Tibial nerve (tissue), 4 donors: ENCODE data around the gene SMAD7. TPM values are rescaled to one million over a fixed set of nuclear protein-coding genes. Genes with fewer than 3 reads are reported as not detected.

Source experiments
- DNase-seq, 2 donors: peaks; one replicate each; pipeline ENCODE4 v3.0.0-alpha.2; 2019; ENCODE audit warnings: low spot score in 2 of 2
- H3K27ac ChIP-seq, 4 donors: fragments of 200-600 bp; sonication (generic) in 3 of 4; one replicate each; pipeline ENCODE4 v1.5.1; 2017 to 2019; ENCODE audit warnings: mild to moderate bottlenecking in 1 of 4
- H3K27me3 ChIP-seq, 2 donors: fragments of 200-600 bp; sonication (generic) in 1 of 2; one replicate each; pipeline versions ENCODE4 v1.5.1 to v1.6.0; 2017 to 2019
- H3K36me3 ChIP-seq, 3 donors: fragments of 200-600 bp; sonication (generic); one replicate each; pipeline ENCODE4 v1.5.1; 2018 to 2019
- H3K4me1 ChIP-seq, 4 donors: fragments of 200-600 bp; sonication (generic) in 3 of 4; one replicate each; pipeline ENCODE4 v1.5.1; 2017 to 2019
- H3K4me3 ChIP-seq, 4 donors: fragments of 200-600 bp; sonication (generic) in 3 of 4; one replicate each; pipeline ENCODE4 v1.5.1; 2017 to 2019; ENCODE audit warnings: mild to moderate bottlenecking in 1 of 4, moderate library complexity in 1 of 4
- H3K9me3 ChIP-seq, 4 donors: fragments of 200-600 bp; sonication (generic) in 3 of 4; one replicate each; pipeline ENCODE4 v1.5.1; 2017 to 2019
- CTCF ChIP-seq, 5 experiments: fragments of 200-600 bp in 3 of 5; fragments of 450-650 bp in 2 of 5; sonication (generic) in 3 of 5; IDR thresholded peaks; one replicate each; pipeline ENCODE4 v1.5.1; 2016 to 2019; ENCODE audit warnings: antibody characterized with exemption in 5 of 5, mild to moderate bottlenecking in 3 of 5, moderate library complexity in 2 of 5
- EP300 ChIP-seq, 2 donors: sonication (generic); formaldehyde crosslinking; IDR thresholded peaks; one replicate each; pipeline ENCODE4 v1.6.1; 2017; ENCODE audit warnings: antibody characterized with exemption in 2 of 2, mild to moderate bottlenecking in 1 of 2
- POLR2A ChIP-seq, 2 donors: fragments of 450-650 bp; IDR thresholded peaks; one replicate each; pipeline ENCODE4 v1.6.1; 2017; ENCODE audit warnings: antibody characterized with exemption in 2 of 2, mild to moderate bottlenecking in 2 of 2, moderate library complexity in 2 of 2
- WGBS, 2 donors: methylation state at CpG; one replicate each; pipeline ENCODE4 v1.1.5; 2018; 5-methylcytosine and 5-hydroxymethylcytosine counted together
- total RNA-seq, 4 donors: library from RNA; depleted of rRNA; stranded (reverse); fragments of >200 nt; gene quantifications; one replicate each; pipeline ENCODE4 v1.1.0, GENCODE V29; 2016

The SMAD7 gene
- total RNA-seq, 4 donors from 2014 or later = 34.3 to 56.8 (median 35.6) TPM

- Histone ChIP-seq H3K4me1 (peaks cover 0 to 16% (median 3%) of the 10 kb centered on the region in 4 donors), H3K27ac (no peak overlapping the region), H3K36me3 (no peaks in the 10 kb centered on the region), H3K27me3 (no peaks in the 10 kb centered on the region), H3K9me3 (no peaks in the 10 kb centered on the region), H3K4me3 (no peak overlapping the region)
- DNase-seq = no peak
- 74 to 86% methylated on average over 3 of the region's 3 CpGs for WGBS, 2 donors
- TF ChIP-seq POLR2A (IDR thresholded peaks at IDR 0.05) (no peak), EP300 (IDR thresholded peaks at IDR 0.05) (no peak), CTCF (IDR thresholded peaks at IDR 0.05) (no peak)
These were observed 34.4 kb upstream of the SMAD7 start for GRCh38 chr18:48985161-48985560.

DNA sequence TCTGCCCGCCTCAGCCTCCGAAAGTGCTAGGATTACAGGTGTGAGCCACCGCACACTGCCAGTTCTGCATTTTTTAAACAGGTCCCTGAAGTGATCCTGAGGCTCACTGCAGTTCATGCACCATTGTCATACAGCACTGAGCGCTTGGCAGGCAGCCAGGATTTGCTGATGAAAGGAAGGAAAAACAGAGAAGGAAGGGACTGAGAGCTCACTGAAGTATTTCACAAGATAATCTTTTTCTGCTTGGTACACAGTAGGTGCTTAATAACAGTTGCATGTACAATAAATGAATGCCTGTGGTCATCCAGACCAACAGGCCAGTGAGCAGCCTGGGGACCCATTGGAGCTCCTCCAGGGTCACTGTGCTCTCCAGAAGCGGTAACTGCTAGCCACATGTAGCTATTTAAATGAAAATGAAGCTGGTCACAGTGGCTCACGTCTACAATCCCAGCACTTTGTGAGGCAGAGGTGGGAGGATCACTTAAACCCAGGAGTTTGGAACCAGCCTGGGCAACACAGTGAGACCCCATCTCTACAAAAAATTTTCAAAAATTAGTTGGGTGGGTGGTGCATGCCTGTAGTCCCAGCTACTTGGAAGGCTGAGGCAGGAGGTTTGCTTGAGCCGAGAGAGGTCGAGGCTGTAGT lies 33.1 kb upstream of the SMAD7 start:
- no peaks in the 10 kb centered on the region for H3K36me3 ChIP-seq
- TF ChIP-seq CTCF (IDR thresholded peaks at IDR 0.05) (no peak), POLR2A (IDR thresholded peaks at IDR 0.05) (no peak), EP300 (IDR thresholded peaks at IDR 0.05) (no peak)
- WGBS, 2 donors = 76 to 86% methylated on average over 8 of the region's 8 CpGs
- H3K27me3 ChIP-seq = no peaks in the 10 kb centered on the region
- no peak overlapping the region for H3K27ac ChIP-seq
- DNase-seq = no peak
- H3K9me3 ChIP-seq = no peaks in the 10 kb centered on the region
- peaks cover 0 to 4% (median 1%) of the 10 kb centered on the region in 4 donors for H3K4me1 ChIP-seq
- no peak overlapping the region for H3K4me3 ChIP-seq

GRCh38 chr18:48982266-48982665 lies 31.5 kb upstream of the SMAD7 start:
- no peak for DNase-seq
- no peaks in the 10 kb centered on the region for H3K36me3 ChIP-seq
- no peaks in the 10 kb centered on the region for H3K4me1 ChIP-seq
- H3K4me3 ChIP-seq = no peak overlapping the region
- H3K9me3 ChIP-seq = no peaks in the 10 kb centered on the region
- H3K27me3 ChIP-seq = no peaks in the 10 kb centered on the region
- TF ChIP-seq POLR2A (IDR thresholded peaks at IDR 0.05) (no peak), CTCF (IDR thresholded peaks at IDR 0.05) (no peak), EP300 (IDR thresholded peaks at IDR 0.05) (no peak)
- H3K27ac ChIP-seq = no peak overlapping the region
- WGBS, 2 donors = 69 to 85% methylated on average over 7 of the region's 7 CpGs

GRCh38 chr18:48979944-48980890 lies 29.5 kb upstream of the SMAD7 start:
- peaks cover 0 to 10% (median 3%) of the 10 kb centered on the region in 4 donors for H3K4me1 ChIP-seq
- TF ChIP-seq EP300 (IDR thresholded peaks at IDR 0.05) (no peak), CTCF (IDR thresholded peaks at IDR 0.05) (no peak), POLR2A (IDR thresholded peaks at IDR 0.05) (no peak)
- no peak overlapping the region for H3K4me3 ChIP-seq
- whole genome bisulfite sequencing, 2 donors = 76 to 79% methylated on average over 11 of the region's 11 CpGs
- H3K9me3 ChIP-seq = no peaks in the 10 kb centered on the region
- no peak for DNase-seq
- no peaks in the 10 kb centered on the region for H3K36me3 ChIP-seq
- no peak overlapping the region for H3K27ac ChIP-seq
- no peaks in the 10 kb centered on the region for H3K27me3 ChIP-seq

- H3K36me3 ChIP-seq = no peaks in the 10 kb centered on the region
- no peak overlapping the region for H3K27ac ChIP-seq
- H3K9me3 ChIP-seq = no peaks in the 10 kb centered on the region
- TF ChIP-seq CTCF (IDR thresholded peaks at IDR 0.05) (no peak), POLR2A (IDR thresholded peaks at IDR 0.05) (no peak), EP300 (IDR thresholded peaks at IDR 0.05) (no peak)
- H3K4me3 ChIP-seq = no peak overlapping the region
- H3K4me1 ChIP-seq = peaks cover 0 to 13% (median 4%) of the 10 kb centered on the region in 4 donors
- 93 to 97% methylated on average over 8 to 9 of the region's 9 CpGs for WGBS, 2 donors
- DNase-seq = no peak
- no peaks in the 10 kb centered on the region for H3K27me3 ChIP-seq
These were observed 27.1 kb upstream of the SMAD7 start for GRCh38 chr18:48977914-48978313.
